HepG2 (cell line): ENCODE measurements around the gene AUTS2. TPM values are rescaled to one million over a fixed set of nuclear protein-coding genes. Genes with fewer than 3 reads are reported as not detected.

Experiments
- ATAC-seq: fragments of 200-7000 bp; cut with Tn5 transposase; 3 replicates; pipeline ENCODE4 v1.9.1; 2020; ENCODE audit warnings: mild to moderate bottlenecking, moderate library complexity
- BruUV-seq: library from RNA; stranded (reverse); fragments of 400-500 nt; replicated peaks from 2 replicates; lab custom pipeline; 2021; lab: Mats Ljungman, UMichigan
- CTCF ChIA-PET: fragments of 300-600 bp; formaldehyde crosslinking; extraction: SDS; loops from one replicate; lab custom pipeline; 2021; ENCODE audit warnings: low total read pairs, inconsistent platforms, low intra/inter-chr PET ratio; lab: Yijun Ruan, JAX
- POLR2A ChIA-PET: fragments of 350-600 bp; sonication (Branson Sonifier 250); formaldehyde crosslinking; loops from one replicate; lab custom pipeline; 2020; ENCODE audit warnings: antibody characterized with exemption, inconsistent platforms; lab: Yijun Ruan, JAX
- DNase-seq: peaks from one replicate; pipeline ENCODE4 v3.0.0-alpha.2; 2015; ENCODE audit warnings: low spot score
- FAIRE-seq: peaks from 3 replicates; lab custom pipeline; 2011; peaks lifted over from hg19 to GRCh38; lab: Jason Lieb, UNC
- H2AFZ ChIP-seq: one replicate; pipeline ENCODE4 v1.6.1; 2011; ENCODE audit warnings: low read length, inconsistent platforms
- H3K27ac ChIP-seq: fragments of 300-600 bp; 3 replicates; pipeline ENCODE4 v1.8.0; 2011; ENCODE audit warnings: mixed run types, mild to moderate bottlenecking, mixed read lengths, low read length, inconsistent platforms; ENCODE audit not compliant: insufficient read depth; ENCODE audit errors: extremely low read length
- H3K27me3 ChIP-seq, 2 experiments: fragments of 200-600 bp in 1 of 2; 2 replicates in 1 of 2; 3 replicates in 1 of 2; pipeline versions ENCODE4 v1.6.0 to v1.8.0; 2011; ENCODE audit warnings: low read length in 2 of 2, mild to moderate bottlenecking in 2 of 2, moderate library complexity in 2 of 2, inconsistent platforms in 1 of 2; ENCODE audit not compliant: insufficient read depth in 2 of 2, control insufficient read depth in 1 of 2
- H3K36me3 ChIP-seq, 2 experiments: fragments of 200-600 bp in 1 of 2; replicated peaks in 1 of 2; 2 replicates in 1 of 2; 3 replicates in 1 of 2; pipeline versions ENCODE4 v1.5.1 to v1.8.0; 2011; ENCODE audit warnings: low read length in 2 of 2, inconsistent platforms in 1 of 2; ENCODE audit not compliant: insufficient read depth in 2 of 2, control insufficient read depth in 1 of 2
- H3K4me1 ChIP-seq: 2 replicates; pipeline ENCODE4 v1.5.1; 2012; ENCODE audit warnings: low read length, inconsistent platforms; ENCODE audit not compliant: insufficient read depth
- H3K4me2 ChIP-seq: 2 replicates; pipeline ENCODE4 v1.6.0; 2011; ENCODE audit warnings: low read depth, low read length, inconsistent platforms
- H3K4me3 ChIP-seq, 3 experiments: fragments of 200-600 bp in 1 of 3; sonication (generic), shearing (Covaris generic) in 1 of 3; replicated peaks in 1 of 3; 2 replicates each; pipeline ENCODE4 v1.5.1; 2011 to 2016; ENCODE audit warnings: low read length in 3 of 3, inconsistent platforms in 2 of 3, low read depth in 2 of 3, mild to moderate bottlenecking in 2 of 3, control low read depth in 1 of 3, mixed read lengths in 1 of 3; ENCODE audit not compliant: insufficient read depth in 1 of 3
- H3K79me2 ChIP-seq: one replicate; pipeline ENCODE4 v1.6.1; 2011; ENCODE audit warnings: low read length, inconsistent platforms; ENCODE audit not compliant: insufficient read depth
- H3K9ac ChIP-seq: 2 replicates; pipeline ENCODE4 v1.6.0; 2011; ENCODE audit warnings: mild to moderate bottlenecking, low read depth, low read length, inconsistent platforms; ENCODE audit not compliant: insufficient read depth
- H3K9me3 ChIP-seq: 2 replicates; pipeline ENCODE4 v1.5.1; 2012; ENCODE audit warnings: mild to moderate bottlenecking, low read length
- H4K20me1 ChIP-seq: 2 replicates; pipeline ENCODE4 v1.6.0; 2011; ENCODE audit warnings: inconsistent platforms, mild to moderate bottlenecking, low read length, moderate library complexity; ENCODE audit not compliant: insufficient read depth
- HNRNPLL ChIP-seq: fragments of 200-400 bp; formaldehyde crosslinking; IDR thresholded peaks from 2 replicates; pipeline ENCODE4 v1.6.1; 2017; ENCODE audit warnings: mild to moderate bottlenecking, low read depth, low read length; ENCODE audit not compliant: poor library complexity, severe bottlenecking
- PCBP2 ChIP-seq: fragments of 200-400 bp; formaldehyde crosslinking; optimal IDR thresholded peaks from 2 replicates; pipeline ENCODE3; 2018; ENCODE audit warnings: low read length, low read depth; ENCODE audit not compliant: poor library complexity, severe bottlenecking
- TCF12 ChIP-seq, 2 experiments: fragments of 450-650 bp in 1 of 2; sonication (generic) in 1 of 2; formaldehyde crosslinking in 1 of 2; IDR thresholded peaks; 2 replicates each; pipeline versions ENCODE4 v1.6.1 to v1.8.0; 2017 to 2022; ENCODE audit warnings: antibody characterized with exemption in 1 of 2, mild to moderate bottlenecking in 1 of 2, missing genetic modification reagents in 1 of 2, moderate library complexity in 1 of 2
- WGBS: methylation state at CpG from one replicate; pipeline ENCODE4 v1.1.6; 2017; ENCODE audit warnings: low lambda C conversion rate; 5-methylcytosine and 5-hydroxymethylcytosine counted together
- in situ Hi-C: cut with HindIII; loops from 2 replicates; pipeline ENCODE4 v1.10.0; 2017; ENCODE audit warnings: low pct_unique_long_range_greater_than_20kb; ENCODE audit not compliant: extremely low pct_ligation_motif_present
- intact Hi-C: fragments of 100-400 bp; cut with micrococcal nuclease; formaldehyde crosslinking; loops from one replicate; pipeline ENCODE4 v1.10.0; 2022; ENCODE audit not compliant: unreplicated experiment
- polyA plus RNA-seq, 8 experiments: library from polyadenylated mRNA; depleted of rRNA in 3 of 8; stranded (reverse) in 7 of 8; unstranded in 1 of 8; fragments of >200 nt; fragmentation: Illumina TruSeq in 4 of 8; extraction: Trizol in 4 of 8; gene quantifications; 2 replicates each; pipeline versions ENCODE4 v1.2.1 to v1.2.3, GENCODE V29; 2011 to 2016; ENCODE audit warnings: low read depth in 4 of 8, missing spikeins in 1 of 8, mixed read lengths in 1 of 8; ENCODE audit not compliant: insufficient read depth in 1 of 8
- total RNA-seq, 5 experiments: library from RNA; depleted of rRNA; stranded (reverse); fragments of >200 nt; fragmentation: Illumina TruSeq; extraction: Trizol; gene quantifications; 2 replicates each; pipeline ENCODE4 v1.2.3, GENCODE V29; 2016; ENCODE audit warnings: low read depth in 1 of 5
- TF ChIP-seq, protein P1 (sequence below): sonication (generic); formaldehyde crosslinking; IDR thresholded peaks from 2 replicates; pipeline ENCODE4 v1.4.0; 2020; ENCODE audit warnings: missing genetic modification reagents

AUTS2 gene
- total and polyA plus RNA-seq, 2 of the 13 experiments (the other 11 are each of a cell fraction or from before 2014, with no cell fraction given), result 0.38 TPM; not detected in 1

- Histone ChIP-seq H3K79me2 (no peaks in the 10 kb centered on the region), H3K4me3 (no peak overlapping the region), H3K27ac (no peak overlapping the region), H3K27me3 (0 out of 5 replicates have a peak, but pooled peaks cover 0 to 1% of the 10 kb centered on the region in 2 experiments), H3K9ac (no peak overlapping the region), H3K4me1 (no peaks in the 10 kb centered on the region), H3K4me2 (no peak overlapping the region), H2AFZ (no peak overlapping the region), H3K36me3 (no peaks in the 10 kb centered on the region), H4K20me1 (no peaks in the 10 kb centered on the region), H3K9me3 (no peaks in the 10 kb centered on the region)
- no TSS peak for BruUV-seq
- intact Hi-C loops, result loop anchor here (10.0 kb wide), 1 partner anchor 1064 kb away; no protein-coding TSS in a partner anchor
- CTCF ChIA-PET, result no interaction called here
- FAIRE-seq (no peak), DNase-seq (no peak), ATAC-seq (no peak)
- POLR2A ChIA-PET, result no interaction called here
- TF ChIP-seq PCBP2, result no peak
- in situ Hi-C loops, result no loop called here
- 11% methylated on average over 7 of the region's 7 CpGs for WGBS
These were observed 52.9 kb downstream of the AUTS2 start for GRCh38 chr7:69651101-69651590.

GRCh38 chr7:69652947-69653701, 54.8 kb downstream of the AUTS2 start:
- H3K4me3 ChIP-seq, result no peak overlapping the region
- 0 out of 5 replicates have a peak, but pooled peaks cover 0 to 1% of the 10 kb centered on the region in 2 experiments for H3K27me3 ChIP-seq
- H3K9me3 ChIP-seq, result no peaks in the 10 kb centered on the region
- BruUV-seq, result no TSS peak
- H3K9ac ChIP-seq, result no peak overlapping the region
- DNase-seq, result no peak
- no peak overlapping the region for H2AFZ ChIP-seq
- TF ChIP-seq, protein P1, sequence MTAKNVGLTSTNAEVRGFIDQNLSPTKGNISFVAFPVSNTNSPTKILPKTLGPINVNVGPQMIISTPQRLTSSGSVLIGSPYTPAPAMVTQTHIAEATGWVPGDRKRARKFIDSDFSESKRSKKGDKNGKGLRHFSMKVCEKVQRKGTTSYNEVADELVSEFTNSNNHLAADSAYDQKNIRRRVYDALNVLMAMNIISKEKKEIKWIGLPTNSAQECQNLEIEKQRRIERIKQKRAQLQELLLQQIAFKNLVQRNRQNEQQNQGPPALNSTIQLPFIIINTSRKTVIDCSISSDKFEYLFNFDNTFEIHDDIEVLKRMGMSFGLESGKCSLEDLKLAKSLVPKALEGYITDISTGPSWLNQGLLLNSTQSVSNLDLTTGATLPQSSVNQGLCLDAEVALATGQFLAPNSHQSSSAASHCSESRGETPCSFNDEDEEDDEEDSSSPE (CRISPR knock-in tag), result no peak
- TF ChIP-seq HNRNPLL, result no peak
- TF ChIP-seq TCF12 (IDR thresholded peaks at IDR 0.05), result no peak
- no peak for TF ChIP-seq TCF12 (CRISPR knock-in tag; IDR thresholded peaks at IDR 0.05)
- no peak for FAIRE-seq
- CTCF ChIA-PET, result no interaction called here
- in situ Hi-C loops (no loop called here), intact Hi-C loops (loop anchor here (10.0 kb wide), 1 partner anchor 1062 kb away; no protein-coding TSS in a partner anchor)
- no peaks in the 10 kb centered on the region for H3K36me3 ChIP-seq
- no peaks in the 10 kb centered on the region for H3K79me2 ChIP-seq
- 32% methylated on average over 3 of the region's 3 CpGs for WGBS
- H3K27ac ChIP-seq, result no peak overlapping the region
- no peaks in the 10 kb centered on the region for H4K20me1 ChIP-seq
- H3K4me1 ChIP-seq, result no peaks in the 10 kb centered on the region
- no peak overlapping the region for H3K4me2 ChIP-seq
- POLR2A ChIA-PET, result no interaction called here
- no peak for ATAC-seq
